ENCODE results near the gene COMP. TPM values are rescaled to one million over a fixed set of nuclear protein-coding genes. Genes with fewer than 3 reads are reported as not detected.
"Not testable (repeated sequence)": the region's sequence is repeated elsewhere in the genome, so short reads cannot be mapped to it uniquely, and the experiment has no call there.

COMP gene
- total RNA-seq, 5 donors from 2014 or later (not counting 1 experiment from before 2014, with no cell fraction given) = not detected

GRCh38 chr19:18817574-18817973 is 26.5 kb upstream of the COMP start:
- Mint-ChIP-seq H3K36me3 (no peaks in the 10 kb centered on the region), H3K27me3 (peaks cover 0 to 4% of the 10 kb centered on the region in 2 donors), H3K27ac (no peak overlapping the region), H3K9me3 (no peaks in the 10 kb centered on the region), H3K4me3 (no peak overlapping the region), H3K4me1 (no peaks in the 10 kb centered on the region)
- H3K4me3 ChIP-seq (ENCODE audit: control insufficient read depth in 1 of 2, extremely low read depth in 1 of 2, low read length in 1 of 2) = no peak overlapping the region
- no peak for DNase-seq
- ATAC-seq (replicated peaks in 1 of 4) = no peak
- ChIA-PET CTCF (interaction anchor here in 1 of 2 donors (0.5 kb wide), 1 partner anchor 151 kb away, joined by 3 read pairs; no protein-coding TSS in a partner anchor), POLR2A (no interaction called here)
- no peaks in the 10 kb centered on the region for H3K4me1 ChIP-seq (ENCODE audit: control insufficient read depth in 1 of 2, extremely low read depth in 1 of 2, insufficient read depth in 2 of 2, low read length in 2 of 2)
- WGBS (ENCODE audit: insufficient coverage) = 33% methylated on average over 1 of the region's 9 CpGs
- no peaks in the 10 kb centered on the region for H3K36me3 ChIP-seq (ENCODE audit: control insufficient read depth in 2 of 2, extremely low read depth in 1 of 2, insufficient read depth in 1 of 2, low read length in 1 of 2)
- H3K9me3 ChIP-seq = no peaks in the 10 kb centered on the region
- H3K27me3 ChIP-seq (replicated peaks in 1 of 2; ENCODE audit: control insufficient read depth in 2 of 2, extremely low read depth in 1 of 2, insufficient read depth in 2 of 2, low read length in 1 of 2) = peaks cover 0 to 26% of the 10 kb centered on the region in 2 experiments
- H3K27ac ChIP-seq (ENCODE audit: low read length) = no peak overlapping the region

DNA sequence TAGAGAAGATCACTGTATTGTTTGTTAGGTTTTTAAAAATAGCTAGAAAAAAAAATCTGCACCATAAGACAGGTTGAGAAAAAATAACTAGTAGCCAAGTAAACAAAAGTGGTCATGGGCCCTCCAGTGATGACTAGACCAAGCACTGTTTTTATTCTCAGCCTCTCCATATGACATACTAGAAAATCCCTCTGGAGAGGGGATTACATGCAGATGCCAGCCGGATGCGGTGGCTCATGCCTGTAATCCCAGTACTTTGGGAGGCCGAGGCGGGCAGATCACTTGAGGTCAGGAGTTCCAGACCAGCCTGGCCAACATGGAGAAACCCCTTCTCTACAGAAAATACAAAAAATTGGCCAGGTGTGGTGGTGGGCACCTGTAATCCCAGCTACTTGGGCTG is 25.5 kb upstream of the COMP start:
- POLR2A ChIA-PET = interaction anchor here in 1 of 2 donors (0.6 kb wide), 1 partner anchor 107 kb away, joined by 6 read pairs; no protein-coding TSS in a partner anchor
- H3K4me3 Mint-ChIP-seq; H3K9me3 Mint-ChIP-seq; H3K36me3 ChIP-seq (ENCODE audit: control insufficient read depth in 2 of 2, extremely low read depth in 1 of 2, insufficient read depth in 1 of 2, low read length in 1 of 2); CTCF ChIA-PET; H3K4me1 Mint-ChIP-seq; ATAC-seq (replicated peaks in 1 of 4); H3K9me3 ChIP-seq; H3K4me1 ChIP-seq (ENCODE audit: control insufficient read depth in 1 of 2, extremely low read depth in 1 of 2, insufficient read depth in 2 of 2, low read length in 2 of 2); DNase-seq; H3K4me3 ChIP-seq (ENCODE audit: control insufficient read depth in 1 of 2, extremely low read depth in 1 of 2, low read length in 1 of 2); H3K27ac ChIP-seq (ENCODE audit: low read length); H3K27ac Mint-ChIP-seq; H3K36me3 Mint-ChIP-seq; H3K27me3 Mint-ChIP-seq: not testable (repeated sequence)
- peaks cover 0 to 33% of the 10 kb centered on the region in 2 experiments for H3K27me3 ChIP-seq (replicated peaks in 1 of 2; ENCODE audit: control insufficient read depth in 2 of 2, extremely low read depth in 1 of 2, insufficient read depth in 2 of 2, low read length in 1 of 2)
- no CpG with 5 or more reads among the region's 4 CpGs for WGBS (ENCODE audit: insufficient coverage)

GRCh38 chr19:18815673-18816072 is 24.6 kb upstream of the COMP start:
- H3K9me3 Mint-ChIP-seq = no peaks in the 10 kb centered on the region
- no peak overlapping the region for H3K4me3 ChIP-seq (ENCODE audit: control insufficient read depth in 1 of 2, extremely low read depth in 1 of 2, low read length in 1 of 2)
- no peak overlapping the region for H3K4me3 Mint-ChIP-seq
- peaks cover 4 to 8% of the 10 kb centered on the region in 2 donors for H3K27me3 Mint-ChIP-seq
- no peaks in the 10 kb centered on the region for H3K36me3 Mint-ChIP-seq
- H3K4me1 Mint-ChIP-seq = no peaks in the 10 kb centered on the region
- DNase-seq = no peak
- H3K27ac ChIP-seq (ENCODE audit: low read length) = no peak overlapping the region
- H3K4me1 ChIP-seq (ENCODE audit: control insufficient read depth in 1 of 2, extremely low read depth in 1 of 2, insufficient read depth in 2 of 2, low read length in 2 of 2) = no peaks in the 10 kb centered on the region
- ChIA-PET POLR2A (no interaction called here), CTCF (no interaction called here)
- 90% methylated on average over 2 of the region's 5 CpGs for WGBS (ENCODE audit: insufficient coverage)
- H3K9me3 ChIP-seq = no peaks in the 10 kb centered on the region
- no peaks in the 10 kb centered on the region for H3K36me3 ChIP-seq (ENCODE audit: control insufficient read depth in 2 of 2, extremely low read depth in 1 of 2, insufficient read depth in 1 of 2, low read length in 1 of 2)
- no peak overlapping the region for H3K27ac Mint-ChIP-seq
- no peak for ATAC-seq (replicated peaks in 1 of 4)
- peaks cover 0 to 32% of the 10 kb centered on the region in 2 experiments for H3K27me3 ChIP-seq (replicated peaks in 1 of 2; ENCODE audit: control insufficient read depth in 2 of 2, extremely low read depth in 1 of 2, insufficient read depth in 2 of 2, low read length in 1 of 2)

DNA sequence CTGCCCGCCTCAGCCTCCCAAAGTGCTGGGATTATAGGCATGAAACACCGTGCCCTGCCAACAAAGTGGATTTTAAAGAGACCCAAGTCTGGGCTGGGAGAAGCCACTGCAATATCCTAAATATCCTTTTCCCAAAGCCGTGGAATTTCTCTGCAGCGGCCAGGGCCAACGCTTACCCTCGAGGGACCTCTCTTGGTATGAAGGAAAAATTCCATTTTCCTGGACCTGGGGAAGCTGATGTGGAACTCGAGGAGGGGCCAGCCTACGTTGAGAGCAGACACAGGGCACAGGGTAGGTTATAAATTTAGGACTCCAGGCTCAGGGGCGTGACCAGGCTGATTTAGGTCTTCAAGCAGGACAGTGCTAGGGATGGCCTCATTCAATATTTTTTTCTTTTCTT is 23.0 kb upstream of the COMP start:
- no peak overlapping the region for H3K27ac Mint-ChIP-seq

GRCh38 chr19:18811638-18812037 is 20.5 kb upstream of the COMP start:
- DNase-seq; H3K36me3 ChIP-seq (ENCODE audit: control insufficient read depth in 2 of 2, extremely low read depth in 1 of 2, insufficient read depth in 1 of 2, low read length in 1 of 2); POLR2A ChIA-PET; H3K4me1 ChIP-seq (ENCODE audit: control insufficient read depth in 1 of 2, extremely low read depth in 1 of 2, insufficient read depth in 2 of 2, low read length in 2 of 2); H3K4me3 ChIP-seq (ENCODE audit: control insufficient read depth in 1 of 2, extremely low read depth in 1 of 2, low read length in 1 of 2); H3K9me3 Mint-ChIP-seq; H3K27ac Mint-ChIP-seq; H3K36me3 Mint-ChIP-seq; ATAC-seq (replicated peaks in 1 of 4); H3K4me1 Mint-ChIP-seq; H3K9me3 ChIP-seq; CTCF ChIA-PET; H3K27ac ChIP-seq (ENCODE audit: low read length); H3K4me3 Mint-ChIP-seq: not testable (repeated sequence)
- WGBS (ENCODE audit: insufficient coverage) = 52% methylated on average over 3 of the region's 5 CpGs
- peaks cover 8 to 12% of the 10 kb centered on the region in 2 donors for H3K27me3 Mint-ChIP-seq
- H3K27me3 ChIP-seq (replicated peaks in 1 of 2; ENCODE audit: control insufficient read depth in 2 of 2, extremely low read depth in 1 of 2, insufficient read depth in 2 of 2, low read length in 1 of 2) = peaks cover 0 to 43% of the 10 kb centered on the region in 2 experiments

More for the DNA sequence above, 23.0 kb upstream of the COMP start:
- H3K27me3 ChIP-seq (replicated peaks in 1 of 2; ENCODE audit: control insufficient read depth in 2 of 2, extremely low read depth in 1 of 2, insufficient read depth in 2 of 2, low read length in 1 of 2) = peaks cover 0 to 37% of the 10 kb centered on the region in 2 experiments
- Mint-ChIP-seq H3K4me3 (no peak overlapping the region), H3K9me3 (no peaks in the 10 kb centered on the region), H3K4me1 (peaks cover 0 to 3% (median 3%) of the 10 kb centered on the region in 3 donors), H3K36me3 (no peaks in the 10 kb centered on the region), H3K27me3 (peaks cover 8% of the 10 kb centered on the region in 2 donors)
- H3K27ac ChIP-seq (ENCODE audit: low read length) = no peak overlapping the region
- DNase-seq (no peak), ATAC-seq (replicated peaks in 1 of 4) (no peak)
- no peaks in the 10 kb centered on the region for H3K4me1 ChIP-seq (ENCODE audit: control insufficient read depth in 1 of 2, extremely low read depth in 1 of 2, insufficient read depth in 2 of 2, low read length in 2 of 2)
- ChIA-PET CTCF (no interaction called here), POLR2A (no interaction called here)
- H3K4me3 ChIP-seq (ENCODE audit: control insufficient read depth in 1 of 2, extremely low read depth in 1 of 2, low read length in 1 of 2) = no peak overlapping the region
- H3K36me3 ChIP-seq (ENCODE audit: control insufficient read depth in 2 of 2, extremely low read depth in 1 of 2, insufficient read depth in 1 of 2, low read length in 1 of 2) = no peaks in the 10 kb centered on the region
- no peaks in the 10 kb centered on the region for H3K9me3 ChIP-seq
- 66% methylated on average over 5 of the region's 9 CpGs for WGBS (ENCODE audit: insufficient coverage)

DNA sequence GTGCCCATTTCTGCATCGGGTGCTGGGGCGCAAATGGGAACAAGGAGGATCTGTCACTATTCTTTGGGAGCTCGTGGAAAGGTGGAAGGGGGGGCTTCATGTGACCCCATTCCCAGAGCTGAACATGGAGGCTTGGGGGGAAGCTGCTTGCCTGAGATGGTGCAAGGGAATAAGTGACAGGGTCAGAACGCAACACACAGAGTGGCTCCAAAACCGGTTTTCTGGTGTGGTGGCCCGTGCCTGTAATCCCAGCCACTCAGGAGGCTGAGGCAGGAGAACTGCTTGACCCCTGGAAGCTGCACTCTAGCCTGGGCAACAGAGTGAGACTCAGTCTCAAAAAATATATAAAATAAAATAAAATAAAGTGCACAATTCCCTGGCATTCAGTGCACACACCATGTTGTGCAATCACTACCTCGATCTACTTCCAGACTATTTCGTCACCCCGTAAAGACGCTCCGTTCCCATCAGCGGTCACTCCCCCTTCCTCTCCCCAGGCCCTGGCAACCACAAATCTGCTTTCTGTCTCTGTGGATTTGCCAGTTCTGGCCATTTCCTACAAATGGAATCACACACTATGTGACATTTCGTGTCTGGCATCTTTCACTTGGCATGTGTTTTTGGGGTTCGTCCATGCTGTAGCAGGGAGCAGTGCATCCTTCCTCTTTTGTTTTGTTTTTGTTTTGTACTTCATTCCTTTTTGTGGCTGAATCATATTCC is 18.2 kb upstream of the COMP start:
- CTCF ChIA-PET = no interaction called here
- POLR2A ChIA-PET = interaction anchor here (0.5 to 0.6 kb wide), 2 partner anchors 15 to 316 kb away, joined by 4 to 7 read pairs; no protein-coding TSS in a partner anchor

More for the DNA sequence above, 18.2 kb upstream of the COMP start:
- 40% methylated on average over 9 of the region's 14 CpGs for WGBS (ENCODE audit: insufficient coverage)
- no peak for ATAC-seq (replicated peaks in 1 of 4)
- no peak overlapping the region for H3K27ac ChIP-seq (ENCODE audit: low read length)
- peaks cover 0 to 45% of the 10 kb centered on the region in 2 experiments for H3K27me3 ChIP-seq (replicated peaks in 1 of 2; ENCODE audit: control insufficient read depth in 2 of 2, extremely low read depth in 1 of 2, insufficient read depth in 2 of 2, low read length in 1 of 2)
- no peaks in the 10 kb centered on the region for H3K36me3 ChIP-seq (ENCODE audit: control insufficient read depth in 2 of 2, extremely low read depth in 1 of 2, insufficient read depth in 1 of 2, low read length in 1 of 2)
- Mint-ChIP-seq H3K27ac (no peak overlapping the region), H3K9me3 (no peaks in the 10 kb centered on the region), H3K4me1 (peaks cover 0 to 3% (median 3%) of the 10 kb centered on the region in 3 donors), H3K36me3 (no peaks in the 10 kb centered on the region), H3K4me3 (no peak overlapping the region), H3K27me3 (peaks cover 8 to 12% of the 10 kb centered on the region in 2 donors)
- no peaks in the 10 kb centered on the region for H3K9me3 ChIP-seq
- no peaks in the 10 kb centered on the region for H3K4me1 ChIP-seq (ENCODE audit: control insufficient read depth in 1 of 2, extremely low read depth in 1 of 2, insufficient read depth in 2 of 2, low read length in 2 of 2)
- DNase-seq = no peak
- H3K4me3 ChIP-seq (ENCODE audit: control insufficient read depth in 1 of 2, extremely low read depth in 1 of 2, low read length in 1 of 2) = no peak overlapping the region

Data from T-cell (primary cell).